Stimulated activated CD4-positive, alpha-beta T cell treated with anti-CD3 and anti-CD28 coated beads, Interleukin-15, amount 100 ng/mL, for 24 hours (primary cell): Measurements from ENCODE around the gene TENT5C.

Experiments used
- DNase-seq: peaks from one replicate; pipeline ENCODE4 v3.0.0-alpha.2; 2020

Gene TENT5C

DNA sequence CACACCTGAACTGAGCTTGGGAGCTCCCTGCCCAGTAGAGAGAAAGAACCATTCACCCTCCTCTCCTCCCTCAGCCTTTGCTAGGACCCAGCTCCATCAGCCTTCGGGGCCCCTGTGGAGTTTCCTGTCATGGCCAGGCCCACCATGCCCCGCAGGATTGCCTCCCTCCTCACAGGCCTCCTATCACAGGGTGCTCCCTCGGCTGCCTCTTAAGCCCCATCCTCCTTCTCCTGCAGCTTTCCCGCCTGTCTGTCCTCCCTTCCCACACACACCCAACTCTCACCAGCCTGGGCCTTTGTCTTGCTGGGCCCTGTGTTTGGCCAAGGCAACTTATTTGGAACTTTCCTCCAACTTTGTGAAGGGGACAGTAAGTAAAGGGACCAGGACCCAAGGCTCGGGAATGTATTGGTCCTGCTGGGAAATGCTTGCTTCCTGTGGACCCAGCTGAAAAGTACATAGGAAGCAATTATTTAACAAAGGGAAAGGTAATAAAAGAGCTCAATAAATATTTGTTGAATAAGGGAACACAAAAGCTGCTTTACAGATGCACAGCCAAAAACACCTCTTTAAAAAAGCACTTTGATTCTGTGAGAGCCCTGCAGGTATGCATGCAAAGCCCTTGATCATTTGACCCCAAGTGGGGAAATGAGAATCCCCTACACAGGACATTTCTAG is 31.6 kb upstream of the TENT5C start:
- DNase-seq: no peak

DNA sequence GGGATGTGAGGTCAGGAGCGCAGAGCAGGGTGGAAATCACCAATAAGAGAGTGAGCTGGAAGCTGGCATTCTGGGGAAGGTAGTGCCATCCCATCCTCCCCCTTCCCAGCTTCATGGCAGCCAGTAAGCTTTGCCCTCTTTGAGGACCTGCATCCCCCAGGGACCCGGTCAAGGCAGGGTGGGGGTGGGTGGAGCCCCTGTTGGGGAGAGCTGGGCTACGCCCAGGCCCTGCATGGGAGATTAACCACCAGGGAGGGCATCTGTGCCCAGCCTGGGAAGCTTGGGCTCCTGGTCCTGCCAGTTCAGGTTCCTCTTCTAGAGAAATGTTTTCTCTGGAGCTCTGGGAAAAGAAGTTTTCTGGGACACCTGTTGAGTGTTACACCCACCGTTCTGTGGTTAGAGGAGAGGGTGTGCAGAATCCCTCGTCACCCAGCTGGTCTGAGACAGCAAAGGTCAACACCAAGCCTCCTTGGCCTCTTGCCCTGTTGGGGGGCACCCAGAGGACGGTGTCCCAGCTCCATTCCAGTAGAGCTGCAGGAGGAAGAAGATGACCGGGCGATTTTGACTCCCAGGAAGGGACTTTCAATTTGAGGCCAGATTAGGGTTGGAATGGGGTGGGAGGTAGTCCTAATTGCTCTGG is 30.1 kb upstream of the TENT5C start:
- no peak for DNase-seq

DNA sequence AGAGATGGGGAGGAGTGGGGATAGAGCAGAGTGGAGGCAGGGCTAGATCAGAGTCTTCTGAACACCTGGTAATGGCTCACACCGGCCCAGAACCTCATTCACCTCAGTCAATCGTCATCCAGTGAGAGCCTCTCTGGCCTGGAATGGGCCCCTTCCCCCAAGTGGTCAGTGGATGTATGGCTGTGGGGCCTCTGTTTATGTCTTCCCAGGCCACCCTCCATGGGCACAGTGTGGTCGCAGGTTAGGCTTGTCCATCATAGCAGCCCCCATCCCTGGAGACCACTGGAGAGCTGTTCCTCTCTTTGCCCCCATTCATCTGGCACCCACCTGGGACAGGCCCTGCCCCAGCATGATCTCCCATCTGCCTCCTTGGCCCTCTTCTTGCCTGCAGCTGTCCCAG is 29.6 kb upstream of the TENT5C start:
- no peak for DNase-seq

DNA sequence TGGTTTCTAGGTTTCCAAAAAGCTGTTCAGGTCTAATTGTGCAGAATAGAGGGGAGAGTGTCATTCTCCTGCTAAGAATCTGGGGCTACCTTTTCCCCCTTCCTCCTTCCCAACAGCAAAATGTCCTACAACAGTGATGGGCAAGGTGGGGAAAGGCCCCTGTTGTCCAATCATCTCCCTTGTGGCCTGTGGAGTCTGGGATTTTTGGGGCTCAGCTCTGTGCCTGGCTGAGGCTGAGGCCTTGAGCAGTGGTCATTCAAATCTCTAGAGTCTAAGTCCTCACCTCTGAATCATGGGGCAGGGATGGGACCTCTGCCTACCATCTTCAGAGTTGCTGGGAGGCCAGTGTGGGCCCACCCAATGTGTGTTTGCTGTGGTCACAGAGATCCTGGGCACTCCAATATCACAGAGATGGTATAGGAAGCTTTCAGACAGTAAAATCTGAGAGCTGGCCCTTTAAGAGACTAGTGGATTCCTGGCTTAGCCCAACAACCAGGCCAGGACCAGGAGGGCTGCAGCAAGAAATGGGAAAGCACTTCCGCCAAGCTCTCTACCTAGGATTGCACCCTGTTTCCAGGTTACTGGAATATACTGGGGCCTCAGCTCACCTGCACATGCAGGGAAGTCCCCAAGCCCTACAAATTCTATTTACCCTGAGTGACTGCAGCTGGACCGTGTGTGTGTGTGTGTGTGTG is 28.5 kb upstream of the TENT5C start:
- no peak for DNase-seq

DNA sequence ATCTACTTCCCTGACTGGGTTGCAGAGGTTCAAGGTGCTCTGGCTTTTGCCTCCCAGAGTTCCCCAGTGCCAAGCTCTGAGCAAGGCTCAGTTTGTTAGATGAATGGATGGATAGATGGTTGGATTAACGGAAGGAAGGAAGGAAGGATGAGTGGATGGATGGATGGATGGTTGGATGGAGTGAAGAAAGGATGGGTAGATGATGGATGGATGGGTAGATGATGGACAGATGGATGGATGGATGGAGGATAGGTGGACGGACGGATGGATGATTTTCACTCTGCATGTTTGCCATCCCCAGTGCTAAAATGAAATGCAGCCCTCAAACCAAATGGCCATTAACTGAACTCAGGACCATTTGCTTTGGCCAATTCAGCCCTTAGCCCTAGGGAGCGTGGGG is 27.4 kb upstream of the TENT5C start:
- no peak for DNase-seq

DNA sequence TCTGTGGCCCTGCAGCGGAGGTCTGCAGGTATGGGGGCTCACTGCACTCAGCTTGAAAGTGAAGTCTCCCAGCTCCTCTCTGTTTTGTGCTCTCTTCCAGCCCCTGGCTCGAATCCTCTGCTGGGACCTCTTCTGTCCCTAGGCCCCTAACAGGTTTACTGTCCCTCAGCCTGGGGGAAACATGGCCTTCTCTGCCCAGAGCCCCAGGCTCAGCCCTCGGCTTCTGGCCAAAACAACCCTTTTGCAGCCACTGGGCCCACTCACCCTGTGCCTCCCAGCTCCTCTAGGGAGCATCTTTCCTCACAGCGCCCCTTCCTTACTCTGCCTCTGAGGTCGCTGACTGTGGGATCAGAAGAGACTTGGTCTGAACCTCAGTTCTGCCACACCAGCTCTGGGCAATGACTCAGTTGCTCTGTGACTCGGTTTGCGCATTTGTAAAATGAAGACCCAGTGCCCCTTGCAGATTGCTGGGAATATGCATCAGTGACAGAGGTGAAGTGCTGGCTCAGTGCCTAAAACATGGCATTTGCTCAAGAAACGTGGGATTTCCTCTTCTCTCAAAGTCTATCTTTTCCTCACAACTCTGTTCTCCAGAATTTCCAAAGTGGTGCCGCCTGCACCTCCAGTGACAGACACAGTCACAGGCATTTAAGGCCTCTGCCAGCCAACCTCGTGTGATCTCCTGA is 26.5 kb upstream of the TENT5C start:
- DNase-seq: no peak

DNA sequence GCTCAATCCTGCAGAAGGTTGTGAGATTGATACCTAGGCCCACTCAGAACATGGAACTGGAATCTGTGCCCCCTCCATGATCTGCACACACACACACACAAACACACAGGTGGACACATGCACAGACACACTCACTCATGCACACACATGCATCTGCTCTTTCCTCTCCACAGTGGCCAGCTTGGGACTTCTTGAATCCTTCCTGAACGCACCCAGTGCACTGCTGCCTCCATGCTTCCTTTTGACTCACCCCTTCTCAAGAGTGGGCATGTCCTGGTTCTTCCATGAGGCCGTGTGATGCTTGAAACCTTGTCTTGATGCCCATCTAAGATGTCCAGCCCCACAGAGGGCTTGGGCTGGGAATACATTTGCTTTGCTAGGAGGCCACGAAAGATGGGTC is 25.4 kb upstream of the TENT5C start:
- no peak for DNase-seq

DNA sequence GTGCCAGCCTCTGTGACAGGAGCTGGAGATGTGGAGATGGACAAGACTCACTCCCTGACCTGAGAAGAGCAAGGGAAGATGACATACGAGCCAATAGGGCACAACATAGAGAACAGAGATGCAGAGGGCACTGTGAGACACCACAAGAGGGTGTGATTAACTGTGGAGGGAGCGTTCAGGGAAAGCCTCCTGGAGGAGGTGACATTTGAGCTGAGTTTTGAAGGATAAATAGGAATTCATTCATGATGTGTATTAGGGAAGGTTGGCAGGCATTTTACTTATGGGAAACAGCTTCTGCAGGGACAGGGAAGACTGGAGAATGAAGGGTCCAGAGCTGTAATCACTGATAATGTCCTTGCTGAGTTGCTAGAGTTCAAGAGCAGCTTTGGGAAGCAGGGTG is 25.0 kb upstream of the TENT5C start:
- no peak for DNase-seq

DNA sequence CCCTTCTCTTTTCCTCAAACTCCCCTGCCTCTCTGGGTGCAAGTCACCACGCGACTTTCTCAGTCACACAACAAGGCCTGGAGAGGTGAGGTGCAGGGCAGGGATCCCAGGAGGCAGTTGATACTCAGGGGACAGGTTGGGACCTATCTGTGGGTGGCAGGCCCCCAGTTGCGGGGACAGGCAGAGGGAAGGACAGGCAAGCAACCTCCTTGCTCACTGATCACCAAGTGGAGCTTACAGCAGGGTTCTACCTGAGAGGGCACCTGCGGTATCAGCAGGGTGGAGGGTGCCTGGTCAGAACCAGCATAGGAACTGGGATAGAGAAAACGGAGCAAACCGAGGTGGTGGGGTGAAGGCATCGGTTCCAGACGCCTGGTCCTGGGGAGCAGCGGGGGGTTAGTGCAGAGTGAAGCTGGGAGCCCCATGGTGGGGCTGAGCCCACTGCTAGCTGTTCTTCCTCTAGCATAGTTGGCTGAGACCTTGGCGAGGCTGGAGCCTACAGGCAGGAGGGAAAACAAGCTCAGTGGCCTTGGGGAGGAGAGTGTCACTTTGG is 24.4 kb upstream of the TENT5C start:
- DNase-seq: no peak

DNA sequence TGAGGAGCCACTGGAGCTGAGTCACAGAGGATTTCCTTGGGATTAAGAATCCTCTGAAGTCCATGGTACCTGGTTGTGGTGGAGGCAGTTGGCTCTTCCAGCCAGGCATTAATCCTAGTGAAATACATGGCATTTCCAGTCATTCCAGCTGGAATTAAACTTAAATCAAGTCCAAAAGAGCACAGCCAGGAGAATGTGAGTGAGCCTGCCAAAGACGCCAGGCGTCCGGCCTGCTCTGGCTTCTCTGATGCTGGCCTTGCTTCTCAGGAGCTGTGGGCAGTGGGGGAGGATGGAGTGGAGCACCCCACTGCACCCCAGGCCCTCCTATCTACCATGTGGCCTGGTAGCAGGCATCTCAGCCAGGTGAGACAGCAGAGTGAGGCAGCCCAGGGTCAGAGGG is 23.4 kb upstream of the TENT5C start:
- DNase-seq: no peak

DNA sequence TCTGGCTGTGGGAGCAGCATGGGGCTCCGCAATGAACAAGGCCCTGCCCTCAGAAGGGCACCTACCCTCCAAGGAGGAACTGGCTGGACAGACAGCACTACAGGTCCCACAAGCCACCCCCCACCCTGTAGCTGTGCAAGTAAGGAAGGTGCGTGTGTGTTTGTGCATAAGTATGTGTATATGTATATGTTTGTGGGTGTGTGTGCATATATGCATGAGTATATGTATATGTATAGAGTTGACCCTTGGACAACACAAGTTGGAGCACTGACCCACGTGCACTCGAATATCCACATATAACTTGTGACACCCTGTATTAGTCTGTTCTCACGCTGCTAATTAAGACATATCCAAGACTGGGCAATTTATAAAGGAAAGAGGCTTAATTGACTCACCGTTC is 22.6 kb upstream of the TENT5C start:
- DNase-seq: no peak

DNA sequence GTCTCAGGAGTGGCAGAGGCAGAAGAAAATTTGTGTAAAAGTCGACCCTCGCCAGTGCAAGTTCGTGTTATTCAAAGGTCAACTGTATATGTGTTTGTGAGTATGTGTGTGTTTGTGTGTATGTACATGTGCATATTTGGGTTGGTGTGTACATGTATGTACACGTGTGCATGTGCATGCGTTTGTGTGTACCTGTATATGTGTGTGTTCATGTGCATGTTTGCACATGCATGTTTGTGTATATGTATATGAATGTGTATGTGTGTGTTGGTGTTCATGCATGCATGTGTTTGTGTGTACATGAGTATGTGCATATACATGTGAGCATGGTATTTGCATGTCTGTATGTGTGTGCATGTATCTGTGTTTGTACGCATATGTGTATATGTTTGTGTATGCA is 21.7 kb upstream of the TENT5C start:
- DNase-seq: no peak

DNA sequence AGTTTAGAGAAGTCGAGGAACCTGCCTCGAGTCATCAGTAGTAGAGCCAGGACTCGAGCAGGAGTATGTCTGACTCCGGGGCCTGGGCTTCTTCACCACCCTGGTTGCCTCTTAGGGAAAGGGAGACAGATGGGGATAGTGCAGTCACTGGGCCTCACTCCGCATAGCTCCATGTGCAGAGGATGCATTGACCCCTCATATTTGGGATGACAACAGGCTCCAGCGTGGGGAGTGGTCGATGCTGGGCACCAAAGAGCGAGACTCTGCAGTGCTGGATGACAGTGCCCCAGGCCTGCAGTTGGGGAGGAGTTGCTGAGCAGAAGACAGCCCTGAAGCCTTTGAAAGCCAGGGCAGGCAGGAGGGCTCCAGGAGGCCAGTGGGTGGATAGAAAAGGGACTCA is 20.8 kb upstream of the TENT5C start:
- no peak for DNase-seq

DNA sequence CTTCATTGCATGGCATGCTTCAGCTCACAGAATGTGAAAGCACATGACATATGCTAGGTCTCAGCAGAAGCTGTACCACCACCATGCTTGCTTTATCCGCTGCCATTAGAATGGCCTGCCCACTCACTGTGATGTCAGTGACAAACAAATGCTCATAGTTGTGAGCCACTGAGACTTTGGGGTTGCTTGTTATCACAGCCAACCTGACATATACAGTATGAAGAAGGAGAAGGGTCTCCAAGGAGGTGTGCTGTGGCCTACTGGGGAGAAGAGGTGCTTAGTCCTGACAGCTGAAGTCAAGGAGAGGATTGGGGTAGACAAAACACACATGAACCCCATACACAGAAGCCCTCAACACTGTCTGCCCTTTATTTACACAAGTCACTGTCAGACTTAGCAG is 19.5 kb upstream of the TENT5C start:
- no peak for DNase-seq

DNA sequence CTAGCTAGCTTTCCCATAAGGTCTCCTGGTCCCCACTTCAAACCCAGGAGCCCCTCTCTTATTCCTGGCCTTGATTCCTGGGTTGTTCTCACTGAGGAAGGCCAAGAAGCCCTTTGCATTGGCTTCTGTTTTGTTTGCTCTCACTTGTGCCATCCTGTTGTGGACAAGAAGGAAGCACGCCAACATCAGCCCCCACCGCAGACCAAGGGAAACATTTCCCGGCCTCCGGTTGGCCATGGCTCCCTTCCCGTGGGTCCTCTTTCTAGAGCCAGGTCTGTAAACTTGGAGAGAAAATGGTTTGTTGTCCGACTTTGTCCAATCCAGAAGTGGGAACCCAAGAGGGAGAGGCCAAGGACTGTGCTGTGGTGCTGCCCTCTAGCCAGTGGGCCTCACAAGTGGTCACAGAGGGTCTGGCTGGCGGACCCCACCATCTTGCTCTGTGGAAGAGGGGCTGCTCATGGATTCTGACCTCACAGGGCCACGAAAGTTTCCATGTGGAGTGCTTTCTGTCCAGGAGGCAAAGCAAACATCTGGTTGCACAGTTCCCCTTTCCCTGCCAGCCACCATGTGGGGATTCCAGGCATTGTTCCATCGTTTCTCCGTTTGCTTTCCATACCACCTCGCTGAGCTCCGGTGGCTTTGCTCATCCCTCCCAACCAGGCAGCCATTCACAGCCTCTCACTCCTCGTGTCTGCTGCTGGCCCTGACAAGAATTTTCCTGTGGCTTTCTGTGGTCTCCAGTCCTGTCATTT is 18.9 kb upstream of the TENT5C start:
- no peak for DNase-seq

DNA sequence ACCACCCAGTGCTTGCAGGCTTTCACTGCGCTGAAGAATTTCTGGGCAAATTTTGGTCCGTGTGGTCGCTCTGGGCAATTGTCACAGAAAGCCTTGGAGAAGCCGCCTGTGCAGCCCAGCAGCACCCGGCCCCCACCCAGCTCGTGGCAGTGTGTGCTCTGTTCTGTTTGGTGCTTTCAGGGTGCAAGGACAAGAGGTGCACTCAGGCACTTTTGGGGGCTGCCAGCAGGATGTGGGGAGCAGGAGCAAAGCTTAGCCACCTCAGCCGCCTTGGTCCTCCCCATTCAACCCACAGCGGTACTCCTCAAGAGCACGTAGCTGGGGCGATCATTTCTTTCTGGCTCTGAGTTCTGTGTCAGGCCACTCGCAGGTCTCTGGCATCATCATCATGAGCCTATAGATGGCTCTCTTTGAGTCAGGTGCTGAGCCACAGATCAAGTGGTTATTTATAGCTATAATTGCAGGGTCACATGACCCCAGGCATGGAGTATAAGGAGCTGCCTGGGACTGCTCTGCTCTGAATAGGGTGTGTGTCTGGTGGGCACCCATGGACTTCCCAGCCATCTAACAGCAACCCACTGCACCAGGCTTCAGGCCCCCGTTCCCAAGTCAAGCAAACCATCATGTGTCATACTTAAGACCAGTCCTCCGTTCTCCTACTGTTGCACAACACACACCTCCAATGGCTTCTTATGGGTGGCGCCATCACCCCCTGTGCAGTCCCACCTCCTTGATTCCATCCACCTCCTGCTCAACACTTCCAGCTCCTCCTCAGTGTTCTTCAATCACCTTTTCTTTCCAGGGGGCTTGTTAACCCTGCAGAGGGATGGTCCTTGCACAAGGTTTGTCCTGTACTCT is 18.1 kb upstream of the TENT5C start:
- no peak for DNase-seq

DNA sequence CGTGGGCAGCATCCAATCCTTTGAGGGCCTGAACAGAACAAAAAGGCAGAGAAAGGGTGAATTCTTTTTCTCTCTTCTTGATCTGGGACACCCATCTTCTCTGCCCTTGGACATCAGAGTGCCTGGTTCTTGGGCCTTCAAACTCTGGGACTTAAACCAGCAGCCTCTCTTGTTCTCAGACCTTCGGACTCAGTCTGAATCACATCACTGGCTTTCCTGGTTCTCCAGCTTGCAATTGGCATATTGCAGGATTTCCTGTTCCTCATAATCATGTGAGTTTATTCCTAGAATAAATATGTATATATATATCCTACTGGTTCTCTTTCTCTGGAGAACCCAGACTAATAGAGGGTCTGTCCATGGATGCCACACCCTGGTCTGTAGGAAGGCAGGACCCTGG is 16.3 kb upstream of the TENT5C start:
- DNase-seq: no peak

DNA sequence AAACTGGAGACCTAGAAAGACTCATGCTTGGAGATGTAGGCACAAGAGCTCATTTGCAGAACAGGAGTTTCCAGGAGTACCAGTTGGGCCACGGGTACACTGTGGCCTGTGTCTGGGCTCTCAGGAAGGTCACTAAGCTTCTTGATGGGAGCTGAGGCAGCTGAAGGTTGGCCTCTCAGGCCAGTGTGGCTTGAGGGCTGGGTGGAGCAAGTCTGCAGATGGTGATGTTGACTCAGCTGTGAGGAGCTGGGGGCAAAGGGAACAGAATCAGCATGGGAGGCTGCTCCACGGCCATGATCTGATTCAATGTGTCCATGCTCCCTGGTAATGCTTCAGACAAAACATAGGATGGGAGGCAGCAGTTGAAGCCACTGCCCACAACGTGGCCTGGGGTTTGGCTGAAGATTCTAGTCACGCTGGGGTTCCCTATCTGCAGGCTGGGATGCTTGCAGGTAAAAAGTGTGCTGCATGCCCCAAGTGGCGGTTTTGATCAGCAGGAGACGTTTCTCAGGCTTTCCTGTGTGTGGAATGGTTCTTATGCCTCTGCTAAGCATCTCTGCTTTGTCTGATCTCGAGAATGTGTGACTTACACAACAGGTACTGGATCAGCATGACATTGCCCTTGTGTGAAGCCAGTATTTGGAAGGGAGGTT is 15.4 kb upstream of the TENT5C start:
- DNase-seq: no peak

DNA sequence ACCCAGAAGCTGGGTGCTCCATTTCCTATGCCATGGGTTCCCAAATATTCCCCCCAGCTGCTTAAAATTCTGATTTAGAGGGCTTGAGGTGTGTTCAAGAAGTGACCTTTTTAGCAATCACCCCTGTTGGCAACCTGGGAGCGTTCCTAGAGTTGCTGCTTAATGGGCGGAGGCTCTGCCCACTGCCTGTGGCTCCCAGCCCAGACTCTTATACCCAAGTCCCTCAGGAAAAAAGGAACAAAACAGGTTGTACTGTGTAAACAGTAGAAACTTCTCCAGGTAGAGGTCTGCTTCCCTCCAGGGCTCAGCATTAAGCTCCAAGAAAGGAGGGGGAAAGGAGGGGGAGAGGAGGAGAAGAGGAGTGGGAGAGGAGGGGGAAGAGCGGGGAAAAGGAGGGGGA is 14.6 kb upstream of the TENT5C start:
- DNase-seq: no peak

DNA sequence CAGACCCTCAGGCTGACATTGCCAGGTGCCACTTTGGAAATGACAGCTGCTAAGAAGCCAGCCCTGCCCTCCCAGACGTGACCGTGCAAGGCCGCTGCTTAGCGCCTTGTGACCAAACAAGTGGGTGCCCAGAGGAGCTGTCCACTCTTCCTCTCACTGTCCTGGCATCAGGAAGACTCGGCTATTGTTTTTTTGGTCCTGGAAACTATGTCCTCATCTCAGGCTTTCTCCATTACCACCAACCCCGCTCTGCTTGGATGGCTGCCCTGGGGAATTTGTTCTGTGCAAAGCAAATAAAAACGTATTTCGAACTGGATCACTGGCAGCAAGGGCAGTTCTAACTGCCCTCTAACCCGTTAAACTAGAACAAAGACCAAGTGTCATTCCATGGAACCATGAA is 13.7 kb upstream of the TENT5C start:
- no peak for DNase-seq

DNA sequence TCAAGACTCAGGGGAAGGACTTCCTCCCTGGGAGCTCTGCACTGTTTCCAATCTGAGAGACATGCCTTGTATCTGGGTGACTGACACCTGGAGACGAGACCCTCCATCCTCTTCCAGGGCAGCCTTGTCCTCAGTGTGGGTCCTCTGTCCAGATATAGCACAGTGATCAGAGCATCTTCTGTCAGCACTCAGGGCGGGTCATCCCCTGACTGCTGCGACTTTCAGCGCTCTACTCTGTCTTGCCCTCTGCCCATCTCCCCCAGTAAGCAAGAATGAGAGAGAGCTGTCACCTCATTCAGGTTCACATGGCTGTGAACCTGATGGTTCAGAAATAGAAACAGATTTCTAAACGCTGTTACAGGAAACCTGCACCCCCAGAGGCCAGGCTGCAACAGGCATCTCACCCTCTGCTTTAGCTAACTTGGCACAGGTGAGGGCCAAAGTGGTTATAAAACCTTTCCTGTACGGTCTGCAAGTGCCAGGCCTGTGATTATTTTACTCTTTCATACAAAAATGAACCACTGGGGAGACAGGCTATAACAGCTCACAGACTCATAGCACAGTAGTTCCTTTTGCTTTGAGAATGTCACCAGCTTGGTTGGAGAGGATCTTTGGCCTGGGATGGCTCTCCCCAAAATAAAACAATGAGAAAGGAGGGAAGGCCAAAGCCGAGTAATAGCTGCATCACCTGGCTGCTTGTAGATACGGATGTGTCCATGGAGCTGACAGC is 11.4 kb upstream of the TENT5C start:
- DNase-seq: no peak
